AG09319 (cell line): Measurements from ENCODE around the gene NOS2.
"Not testable (repeated sequence)": the region's sequence is repeated elsewhere in the genome, so short reads cannot be mapped to it uniquely, and the experiment has no call there.

ENCODE experiments used
- DNase-seq: peaks from one replicate; pipeline ENCODE4 v3.0.0-alpha.2; 2010; ENCODE audit warnings: low read depth; ENCODE audit errors: extremely low read depth
- CTCF ChIP-seq: IDR thresholded peaks from 2 replicates; pipeline ENCODE4 v1.5.1; 2011; ENCODE audit warnings: low read depth, mild to moderate bottlenecking, inconsistent platforms, low read length, moderate library complexity

NOS2 gene

DNA sequence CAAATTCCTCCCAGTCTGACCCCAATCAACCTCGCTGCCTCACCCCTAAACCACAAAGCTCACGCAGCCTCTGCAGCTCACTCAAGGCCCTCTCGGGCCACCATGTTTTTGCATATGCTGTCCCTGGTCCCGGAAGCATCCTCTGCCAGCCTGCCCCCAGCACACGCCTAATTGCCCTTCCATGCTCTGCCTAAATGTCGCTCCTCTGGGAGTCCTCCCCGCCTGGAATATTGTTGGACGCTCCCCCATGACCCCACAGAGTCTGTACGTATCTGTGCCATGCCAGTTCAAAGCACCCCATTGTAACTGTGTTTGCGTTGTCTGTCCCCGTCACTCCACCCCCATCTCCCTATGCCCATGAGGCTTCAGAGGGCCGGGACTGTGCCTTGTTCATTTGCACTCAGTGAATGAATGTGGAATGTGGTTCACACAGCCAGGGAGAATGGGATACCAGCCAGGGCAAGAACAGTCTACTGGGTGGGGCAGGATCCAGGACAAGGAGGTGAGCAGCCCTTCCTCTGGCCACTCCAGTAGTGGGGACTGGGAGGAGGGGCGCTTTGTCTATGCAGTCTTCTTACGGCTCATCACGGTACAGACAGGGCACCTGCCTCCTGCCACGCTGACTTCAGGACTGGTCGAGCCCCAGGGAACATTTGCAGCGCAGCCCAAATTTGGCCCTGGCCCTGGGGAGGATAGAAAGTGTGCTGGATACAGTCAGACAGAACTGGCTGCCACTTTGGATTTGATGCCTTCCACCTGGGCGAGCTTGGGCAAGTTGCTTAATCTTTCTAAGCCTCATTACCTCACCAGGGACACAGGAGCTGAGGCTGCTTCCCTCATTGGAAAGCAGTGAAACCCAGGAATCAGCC, 48.5 kb downstream of the NOS2 start:
- TF ChIP-seq CTCF, result no peak
- no peak for DNase-seq

DNA sequence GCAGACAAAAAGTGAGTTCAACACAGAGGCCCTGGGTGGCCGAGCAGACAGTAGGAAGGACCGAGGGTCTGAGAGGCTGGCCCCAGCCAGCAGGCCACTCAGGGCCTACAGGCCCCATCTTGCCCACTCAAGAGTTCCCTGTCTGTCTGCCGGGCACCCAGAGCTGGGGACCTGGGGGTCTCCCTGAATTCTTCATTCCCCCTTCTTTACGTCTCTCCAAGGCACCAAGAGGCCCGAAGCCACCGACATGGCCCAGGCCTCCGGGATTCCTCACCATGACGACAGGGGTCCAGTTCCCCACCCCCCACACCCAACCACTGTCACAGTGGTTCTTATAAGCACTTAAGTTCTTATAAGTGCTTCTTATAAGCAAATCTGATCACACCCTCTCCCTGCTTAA, 49.2 kb downstream of the NOS2 start:
- no peak for DNase-seq
- TF ChIP-seq CTCF, result no peak

DNA sequence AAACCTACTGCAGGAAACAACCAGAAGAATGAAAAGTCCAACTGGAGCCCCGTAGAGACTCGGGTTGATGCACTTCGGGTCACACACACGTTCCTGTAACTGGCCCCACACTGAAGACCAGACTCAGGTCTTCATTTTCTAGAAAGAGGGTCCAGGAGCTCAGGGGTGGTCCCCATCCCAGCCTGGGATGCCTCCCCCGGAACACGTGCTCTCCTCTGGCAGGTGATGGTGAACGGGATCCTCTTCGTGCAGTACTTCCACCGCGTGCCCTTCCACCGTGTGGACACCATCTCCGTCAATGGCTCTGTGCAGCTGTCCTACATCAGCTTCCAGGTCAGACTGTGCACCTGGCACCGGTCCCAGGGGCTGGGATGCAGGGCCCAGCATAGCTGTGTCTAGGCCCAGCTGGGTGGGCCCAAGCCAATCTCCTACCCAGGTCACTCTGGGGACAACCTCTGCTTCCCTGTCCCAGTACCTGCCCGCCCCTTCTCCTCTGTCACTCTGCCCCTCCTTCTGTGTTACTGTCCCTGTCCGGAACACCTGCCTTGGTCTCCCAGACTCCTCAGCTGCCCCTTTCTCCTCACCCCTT, 50.7 kb downstream of the NOS2 start:
- not testable (repeated sequence) for DNase-seq

DNA sequence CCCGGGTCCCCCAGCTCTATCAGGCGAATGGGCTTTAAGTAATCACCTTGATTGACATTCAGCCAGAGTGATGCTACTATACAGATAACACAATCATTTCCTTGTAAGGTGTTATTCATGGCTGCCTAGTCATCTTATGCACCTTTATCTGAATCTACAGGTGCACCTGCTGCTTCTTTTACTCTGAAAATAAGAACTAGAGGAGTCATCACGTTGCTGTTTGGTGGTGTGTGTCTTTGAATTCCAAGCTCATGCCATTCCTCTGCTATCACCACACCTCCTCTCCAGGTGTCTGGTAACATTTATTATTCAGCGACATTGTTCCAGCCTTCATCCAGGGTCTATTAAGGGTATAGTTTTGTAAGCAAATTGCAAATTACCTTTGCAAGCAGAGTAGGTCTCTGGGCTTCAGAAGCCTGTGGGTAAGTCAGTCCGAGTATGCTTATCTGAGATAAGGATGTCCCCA, 51.9 kb downstream of the NOS2 start:
- no peak for DNase-seq
- TF ChIP-seq CTCF, result no peak

DNA sequence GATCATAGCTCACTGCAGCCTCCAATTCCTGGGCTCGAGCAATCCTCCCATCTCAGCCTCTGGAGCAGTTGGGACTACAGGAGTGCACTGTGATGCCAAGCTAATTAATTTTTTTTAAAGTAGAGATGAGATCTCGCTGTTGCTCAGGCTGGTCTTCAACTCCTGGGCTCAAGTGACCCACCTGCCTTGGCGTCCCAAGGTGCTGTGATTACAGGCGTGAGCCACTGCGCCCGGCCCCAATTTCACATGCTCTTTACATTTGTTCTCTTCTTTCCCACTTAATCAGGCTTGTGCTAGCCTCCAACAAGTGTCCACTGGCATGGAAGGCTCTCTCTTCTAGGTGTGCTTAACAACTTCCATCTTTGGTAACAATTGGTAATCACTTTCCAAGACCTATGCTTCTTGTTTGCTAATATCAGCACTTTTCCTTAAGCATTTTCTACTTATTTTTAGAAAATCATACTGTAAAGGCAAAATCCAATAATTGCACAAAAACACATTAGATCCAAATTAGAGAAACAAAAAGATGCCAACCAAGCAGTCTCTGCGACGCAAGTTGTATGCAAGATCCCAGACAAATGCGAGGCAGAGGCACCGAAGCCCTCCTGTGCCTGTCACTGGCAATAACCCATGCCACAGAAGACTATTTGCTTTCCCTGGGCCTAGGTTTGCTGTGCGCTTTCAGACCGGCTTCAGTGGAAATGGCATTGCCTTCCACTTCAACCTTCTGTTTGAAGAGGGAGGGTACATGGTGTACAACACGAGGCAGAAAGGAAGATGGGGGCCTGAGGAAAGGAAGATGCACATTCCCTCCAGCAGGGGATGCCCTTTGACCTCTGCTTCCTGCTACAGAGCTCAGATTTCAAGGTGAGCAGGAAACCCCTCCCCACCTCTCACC, 52.6 kb downstream of the NOS2 start:
- TF ChIP-seq CTCF, result peak; percentile 4; the same call in 1 of the 2 replicates
- no peak for DNase-seq

DNA sequence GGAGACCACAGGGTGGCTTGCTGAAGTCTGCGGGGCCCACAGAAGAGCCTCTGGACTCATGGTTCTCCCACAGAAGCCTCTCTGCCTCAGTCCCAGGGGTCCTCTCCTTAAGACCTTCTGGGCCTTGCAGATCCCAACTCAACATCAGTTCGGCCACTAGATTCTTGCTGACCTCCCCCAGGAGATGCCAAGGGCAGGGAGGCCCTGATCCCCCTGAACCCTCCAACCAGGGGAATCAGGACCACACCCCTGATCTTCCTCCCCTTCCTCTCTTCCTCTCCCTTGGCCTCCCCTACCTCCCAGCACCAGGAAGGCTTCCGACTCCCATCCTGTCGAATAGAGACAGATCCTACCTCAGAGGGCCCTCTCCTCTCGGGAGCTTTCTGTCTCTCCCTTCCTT, 53.4 kb downstream of the NOS2 start:
- no peak for DNase-seq
- no peak for TF ChIP-seq CTCF

DNA sequence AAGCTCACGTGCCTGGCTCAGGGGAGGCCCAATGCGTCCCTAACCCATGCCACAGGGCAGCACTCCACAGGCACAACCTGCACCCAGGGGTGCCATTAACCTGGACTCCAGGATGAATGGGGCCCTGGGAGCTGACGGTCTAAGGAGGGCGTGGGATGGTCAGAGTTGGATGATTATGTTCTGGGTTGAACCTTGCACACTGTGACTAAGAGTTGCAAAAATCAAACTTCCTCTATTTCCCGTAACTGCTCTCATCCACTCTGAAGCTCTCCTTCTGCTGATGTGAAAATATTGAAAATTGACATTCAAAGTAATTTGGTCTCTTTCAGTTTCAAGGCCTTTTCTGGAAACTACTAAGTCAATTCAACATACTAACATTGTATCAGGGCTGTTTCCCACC, 54.0 kb downstream of the NOS2 start:
- DNase-seq, result not testable (repeated sequence)

- DNase-seq, result not testable (repeated sequence)
These were observed 55.0 kb downstream of the NOS2 start for GRCh38 chr17:27745207-27745830.
